Activated CD4-positive, alpha-beta T cell treated with anti-CD3 and anti-CD28 coated beads, Interleukin-2, amount 10 ng/mL, durations not matched to agents 7 days and 5 days (primary cell): ENCODE results near the gene IL34. TPM values are rescaled to one million over a fixed set of nuclear protein-coding genes. Genes with fewer than 3 reads are reported as not detected.

Experiments
- CTCF ChIA-PET: fragments of 350-600 bp; sonication (Branson Sonifier 250); formaldehyde crosslinking; loops from one replicate; lab custom pipeline; 2021; ENCODE audit warnings: antibody characterized with exemption; lab: Charles Lee
- POLR2A ChIA-PET: fragments of 350-600 bp; sonication (Branson Sonifier 250); formaldehyde crosslinking; loops from one replicate; lab custom pipeline; 2021; ENCODE audit warnings: antibody characterized with exemption; lab: Charles Lee
- DNase-seq: peaks from one replicate; pipeline ENCODE4 v3.0.0-alpha.2; 2020
- H3K27ac Mint-ChIP-seq: one replicate; pipeline ENCODE4 v1.8.0; 2021; ENCODE audit warnings: mild to moderate bottlenecking, moderate library complexity, mixed read lengths
- H3K27me3 Mint-ChIP-seq: one replicate; pipeline ENCODE4 v1.8.0; 2021; ENCODE audit warnings: mixed read lengths
- H3K36me3 Mint-ChIP-seq: one replicate; pipeline ENCODE4 v1.8.0; 2021; ENCODE audit warnings: low read depth, mixed read lengths
- H3K4me1 Mint-ChIP-seq: one replicate; pipeline ENCODE4 v1.8.0; 2021; ENCODE audit warnings: mixed read lengths
- H3K4me3 Mint-ChIP-seq: one replicate; pipeline ENCODE4 v1.8.0; 2021; ENCODE audit warnings: mild to moderate bottlenecking, moderate library complexity, mixed read lengths
- H3K9me3 Mint-ChIP-seq: one replicate; pipeline ENCODE4 v1.8.0; 2021; ENCODE audit warnings: mixed read lengths
- total RNA-seq, 2 experiments: library from RNA; stranded (reverse); gene quantifications; one replicate each; pipeline ENCODE4 v1.2.3, GENCODE V29; 2021

Gene IL34
- not detected for total RNA-seq

DNA sequence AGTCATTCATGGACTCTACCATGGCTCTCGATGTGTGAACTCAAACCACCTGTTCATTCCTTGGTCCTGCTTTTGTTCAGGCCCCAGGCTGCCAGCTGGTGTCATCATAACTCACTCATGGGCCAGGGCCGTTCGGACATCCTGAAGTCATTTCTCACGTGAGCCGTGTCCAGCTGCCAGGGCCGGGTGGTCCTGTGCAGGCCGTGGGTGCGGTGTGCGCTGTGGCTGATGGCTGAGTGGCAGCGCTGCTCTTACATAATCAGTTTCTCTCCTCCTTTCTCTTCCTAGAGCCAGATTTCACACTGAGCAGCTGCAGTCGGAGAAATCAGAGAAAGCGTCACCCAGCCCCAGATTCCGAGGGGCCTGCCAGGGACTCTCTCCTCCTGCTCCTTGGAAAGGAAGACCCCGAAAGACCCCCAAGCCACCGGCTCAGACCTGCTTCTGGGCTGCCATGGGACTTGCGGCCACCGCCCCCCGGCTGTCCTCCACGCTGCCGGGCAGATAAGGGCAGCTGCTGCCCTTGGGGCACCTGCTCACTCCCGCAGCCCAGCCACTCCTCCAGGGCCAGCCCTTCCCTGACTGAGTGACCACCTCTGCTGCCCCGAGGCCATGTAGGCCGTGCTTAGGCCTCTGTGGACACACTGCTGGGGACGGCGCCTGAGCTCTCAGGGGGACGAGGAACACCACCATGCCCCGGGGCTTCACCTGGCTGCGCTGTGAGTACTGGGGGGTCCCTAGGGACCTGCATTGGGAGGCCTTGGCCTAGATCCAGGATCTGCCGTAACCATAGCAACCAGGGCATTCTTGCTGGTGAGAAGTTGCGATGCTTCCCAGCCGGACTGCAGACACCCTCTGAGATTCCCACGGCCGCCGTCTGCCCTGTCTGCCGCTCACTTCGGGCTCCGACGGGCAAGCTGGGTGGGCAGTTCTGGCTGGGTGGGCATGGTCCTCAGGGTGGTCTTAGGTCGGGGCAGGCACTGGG lies at the start of gene IL34:
Gene IL34, plus strand, starts transcription at position 300 of the 982 bp plus-strand sequence. Its CDS starts 389 bp downstream, at position 689.
- Mint-ChIP-seq H3K9me3 (no peaks in the 10 kb centered on the region), H3K4me3 (no peak within 1 kb of the TSS), H3K36me3 (no peaks in the 10 kb centered on the region), H3K4me1 (no peaks in the 10 kb centered on the region), H3K27ac (no peak within 1 kb of the TSS), H3K27me3 (peaks cover 7% of the 10 kb centered on the region)
- POLR2A ChIA-PET: no interaction called here
- no peak for DNase-seq
- CTCF ChIA-PET: interaction anchor here (0.9 kb wide), 1 partner anchor 56 kb away, joined by 3 read pairs; no protein-coding TSS in a partner anchor

DNA sequence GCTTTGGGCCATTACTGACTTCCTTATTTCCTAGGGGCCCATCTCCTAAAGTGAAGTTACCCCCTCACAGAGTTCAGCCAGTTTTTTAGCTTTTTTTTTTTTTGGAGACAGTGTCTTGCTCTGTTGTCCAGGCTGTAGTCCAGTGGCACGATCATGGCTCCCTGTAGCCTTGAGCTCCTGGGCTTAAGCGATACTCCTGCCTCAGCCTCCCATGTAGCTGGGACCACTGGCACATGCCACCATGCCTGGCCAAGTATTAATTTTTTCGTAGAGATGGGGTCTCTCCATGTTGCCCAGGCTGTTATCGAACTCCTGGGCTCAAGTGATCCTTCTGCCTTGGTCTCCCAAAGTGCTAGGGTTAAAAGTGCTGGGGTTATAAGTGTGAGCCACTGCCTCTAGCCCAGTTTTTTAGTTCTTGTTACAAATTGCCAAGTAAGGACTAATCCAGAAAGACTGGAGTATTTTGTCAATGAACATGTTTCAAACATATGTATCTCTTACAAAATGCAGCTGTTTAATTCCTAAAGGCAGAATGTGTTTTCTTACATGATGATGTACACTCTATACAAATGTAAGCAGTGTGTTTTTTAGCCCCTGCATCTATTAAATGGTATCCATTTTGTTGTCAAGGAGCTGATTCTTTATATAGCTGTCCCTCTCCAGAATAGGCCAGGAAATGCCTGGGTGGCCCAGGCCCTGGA lies 49.1 kb upstream of the IL34 start:
- no peaks in the 10 kb centered on the region for H3K9me3 Mint-ChIP-seq
- no peak for DNase-seq
- no peaks in the 10 kb centered on the region for H3K4me1 Mint-ChIP-seq
- ChIA-PET POLR2A (no interaction called here), CTCF (interaction anchor here (0.7 kb wide), 1 partner anchor 126 kb away, joined by 3 read pairs; no protein-coding TSS in a partner anchor)
- no peak overlapping the region for H3K27ac Mint-ChIP-seq
- no peaks in the 10 kb centered on the region for H3K36me3 Mint-ChIP-seq
- peaks cover 12% of the 10 kb centered on the region for H3K27me3 Mint-ChIP-seq
- no peak overlapping the region for H3K4me3 Mint-ChIP-seq

DNA sequence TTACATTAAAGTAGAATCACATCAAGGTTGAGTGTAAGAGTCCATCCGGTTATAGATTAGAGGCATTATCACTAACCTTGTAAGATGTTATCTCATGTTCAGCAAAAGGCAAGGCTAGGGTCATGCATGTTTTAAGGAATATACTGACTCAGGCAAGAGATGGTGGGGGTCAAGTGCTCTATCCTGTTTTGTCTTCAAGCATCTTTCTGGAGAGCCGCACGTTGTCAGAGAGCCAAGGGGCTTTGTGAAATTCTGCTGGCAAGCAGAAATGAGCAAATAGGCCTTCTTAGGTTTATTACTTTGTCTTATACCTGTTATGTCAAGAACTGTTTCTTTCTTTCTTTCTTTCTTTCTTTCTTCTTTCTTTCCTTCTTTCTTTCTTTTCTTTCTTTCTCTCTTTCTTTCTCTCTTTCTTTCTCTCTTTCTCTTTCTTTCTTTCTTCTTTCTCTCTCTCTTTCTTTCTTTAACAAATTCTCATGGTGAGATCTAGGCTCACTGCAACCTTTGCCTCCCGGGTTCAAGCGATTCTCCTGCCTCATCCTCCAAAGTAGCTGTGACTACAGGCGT lies 47.3 kb upstream of the IL34 start:
- Mint-ChIP-seq H3K27me3 (peaks cover 7% of the 10 kb centered on the region), H3K4me3 (no peak overlapping the region), H3K4me1 (no peaks in the 10 kb centered on the region), H3K9me3 (no peaks in the 10 kb centered on the region), H3K36me3 (no peaks in the 10 kb centered on the region), H3K27ac (no peak overlapping the region)
- ChIA-PET POLR2A (no interaction called here), CTCF (interaction anchor here (0.6 kb wide), 1 partner anchor 105 kb away, joined by 4 read pairs; no protein-coding TSS in a partner anchor)
- DNase-seq: no peak

DNA sequence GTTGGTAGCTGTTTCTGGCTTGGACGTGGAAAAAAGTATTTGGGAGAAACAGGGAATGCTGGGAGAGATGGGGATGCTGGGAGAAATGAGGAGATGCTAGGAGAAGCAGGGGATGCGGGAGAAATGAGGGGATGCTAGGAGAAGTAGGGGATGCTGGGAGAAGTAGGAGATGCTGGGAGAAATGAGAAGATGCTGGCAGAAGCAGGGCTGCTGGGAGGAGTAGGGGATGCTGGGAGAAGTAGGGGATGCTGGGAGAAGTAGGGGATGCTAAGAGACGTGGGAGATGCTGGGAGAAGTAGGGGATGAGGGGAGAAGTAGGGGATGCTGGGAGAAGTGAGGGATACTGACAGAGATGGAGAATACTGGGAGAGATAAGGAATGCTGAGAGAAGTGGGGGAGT lies 45.6 kb upstream of the IL34 start:
- H3K27me3 Mint-ChIP-seq: peaks cover 7% of the 10 kb centered on the region
- H3K4me3 Mint-ChIP-seq: no peak overlapping the region
- H3K9me3 Mint-ChIP-seq: no peaks in the 10 kb centered on the region
- H3K27ac Mint-ChIP-seq: no peak overlapping the region
- H3K4me1 Mint-ChIP-seq: no peaks in the 10 kb centered on the region
- no peaks in the 10 kb centered on the region for H3K36me3 Mint-ChIP-seq
- DNase-seq: no peak
- CTCF ChIA-PET: no interaction called here
- POLR2A ChIA-PET: no interaction called here

DNA sequence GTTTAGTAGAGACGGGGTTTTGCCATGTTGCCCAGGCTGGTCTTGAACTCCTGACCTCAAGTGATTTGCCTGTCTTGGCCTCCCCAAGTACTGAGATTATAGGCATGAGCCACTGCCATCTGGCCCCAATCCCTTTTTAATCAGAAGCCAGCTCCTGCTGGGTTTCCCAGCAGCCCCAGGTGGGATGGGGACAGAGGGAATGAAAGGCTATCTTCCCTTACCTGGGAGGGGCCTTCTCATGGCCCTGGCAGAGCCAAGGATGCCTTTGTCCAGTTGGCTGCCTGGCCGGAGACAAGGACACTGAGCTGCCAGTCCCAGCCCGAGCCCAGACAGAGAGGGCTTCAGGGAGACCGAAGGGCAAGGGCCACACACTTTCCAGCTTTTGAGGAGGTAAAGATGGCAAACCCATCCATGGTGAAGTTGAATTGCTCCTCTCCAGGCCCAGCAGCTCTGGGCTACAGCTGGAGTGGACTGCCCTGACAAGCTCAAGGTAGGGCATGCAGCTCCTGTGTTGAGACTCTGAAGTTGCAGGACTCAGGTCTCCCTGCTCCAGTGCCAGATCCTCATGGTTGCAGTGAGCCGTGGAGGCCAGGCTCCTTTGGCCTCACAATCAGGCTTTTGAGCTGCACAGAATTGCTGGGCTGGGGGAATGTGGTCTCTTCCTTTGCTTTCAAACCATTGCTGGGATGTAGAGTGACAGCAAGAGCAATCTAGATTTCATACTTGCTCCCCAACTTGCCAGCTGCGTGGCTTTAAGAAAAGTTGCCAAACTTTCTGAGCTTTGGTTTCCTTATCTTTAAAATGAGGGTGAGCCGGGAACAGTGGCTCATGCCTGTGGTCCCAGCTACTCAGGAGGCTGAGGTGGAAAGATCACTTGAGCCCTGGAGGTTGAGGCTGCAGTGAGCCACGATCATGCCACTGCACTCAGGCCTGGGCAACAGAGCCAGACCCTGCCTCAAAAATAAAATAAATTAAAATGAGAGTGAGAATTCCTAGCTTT lies 44.5 kb upstream of the IL34 start:
- no peaks in the 10 kb centered on the region for H3K4me1 Mint-ChIP-seq
- H3K27ac Mint-ChIP-seq: no peak overlapping the region
- CTCF ChIA-PET: interaction anchor here (0.5 to 1.3 kb wide), 5 partner anchors 10 to 1297 kb away, joined by 3 read pairs; no protein-coding TSS in a partner anchor
- no peaks in the 10 kb centered on the region for H3K9me3 Mint-ChIP-seq
- H3K4me3 Mint-ChIP-seq: no peak overlapping the region
- POLR2A ChIA-PET: no interaction called here
- no peaks in the 10 kb centered on the region for H3K36me3 Mint-ChIP-seq
- H3K27me3 Mint-ChIP-seq: peaks cover 7% of the 10 kb centered on the region
- no peak for DNase-seq

DNA sequence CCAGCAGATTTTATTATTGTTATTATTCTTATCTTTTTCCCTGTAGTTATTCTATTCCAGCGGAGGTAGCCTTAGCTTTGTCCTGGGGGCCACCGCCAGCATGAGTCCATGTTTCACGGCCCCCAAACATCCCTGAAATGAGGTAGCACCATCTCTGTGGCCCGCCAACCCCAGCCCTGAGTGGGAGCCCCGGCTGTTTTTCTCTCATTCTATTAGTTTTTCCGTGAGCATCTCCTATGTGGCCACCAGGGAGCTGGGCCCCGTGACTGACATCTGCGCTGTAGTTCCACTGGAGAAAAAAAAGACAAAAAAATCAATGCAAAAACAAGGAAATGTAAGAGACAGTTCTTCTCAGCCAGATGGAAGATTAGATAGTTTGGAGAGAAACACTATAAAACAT lies 43.5 kb upstream of the IL34 start:
- Mint-ChIP-seq H3K27ac (no peak overlapping the region), H3K27me3 (peaks cover 7% of the 10 kb centered on the region), H3K4me3 (no peak overlapping the region), H3K4me1 (no peaks in the 10 kb centered on the region), H3K36me3 (no peaks in the 10 kb centered on the region), H3K9me3 (no peaks in the 10 kb centered on the region)
- DNase-seq: no peak
- POLR2A ChIA-PET: no interaction called here
- CTCF ChIA-PET: interaction anchor here (1.3 kb wide), 1 partner anchor 30 kb away, joined by 3 read pairs; no protein-coding TSS in a partner anchor

DNA sequence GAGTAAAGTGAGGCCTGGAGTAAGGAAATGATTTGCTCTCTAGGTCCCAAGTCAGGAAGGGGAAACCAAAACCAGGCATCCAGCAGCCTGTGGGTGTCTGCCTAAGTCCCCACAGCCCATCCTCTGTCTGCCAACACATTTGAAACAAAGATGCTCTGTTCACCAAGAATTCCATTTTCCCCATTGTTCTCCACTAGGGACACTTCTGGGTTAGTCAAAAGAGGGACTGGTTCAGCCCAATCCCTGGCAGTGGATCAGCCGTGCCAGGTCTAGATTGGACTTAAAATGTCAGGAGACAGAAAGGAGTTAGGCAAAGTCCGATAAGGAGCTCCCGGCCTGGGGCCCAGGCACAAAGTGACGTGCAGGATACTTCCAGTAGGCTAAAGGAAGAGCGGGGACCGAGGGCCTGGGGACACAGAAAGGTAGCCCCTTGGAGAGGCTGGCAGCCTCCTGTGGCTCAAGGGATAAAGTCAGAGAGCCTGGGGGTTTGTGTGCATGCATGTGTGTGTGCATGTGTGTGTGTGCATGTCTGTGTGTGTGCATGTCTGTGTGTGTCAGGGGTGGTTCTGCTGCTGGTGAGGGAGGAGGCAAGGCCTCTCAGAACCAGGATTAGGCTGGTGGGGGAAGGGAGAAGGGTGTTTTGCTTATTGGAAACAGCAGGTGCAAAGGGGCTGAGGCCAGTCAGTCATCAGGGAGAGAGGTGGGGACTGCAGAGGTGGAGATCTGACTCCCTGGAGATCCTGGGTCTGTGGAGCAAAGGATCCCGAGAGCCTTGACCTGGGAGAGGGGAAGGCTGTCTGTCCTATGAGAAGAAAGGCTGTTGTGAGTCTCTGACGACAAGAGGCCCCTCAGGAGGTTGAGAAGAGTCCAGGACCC lies 41.7 kb upstream of the IL34 start:
- ChIA-PET CTCF (no interaction called here), POLR2A (no interaction called here)
- DNase-seq: no peak
- Mint-ChIP-seq H3K27me3 (peaks cover 7% of the 10 kb centered on the region), H3K36me3 (no peaks in the 10 kb centered on the region), H3K4me1 (no peaks in the 10 kb centered on the region), H3K9me3 (no peaks in the 10 kb centered on the region), H3K27ac (no peak overlapping the region), H3K4me3 (no peak overlapping the region)

DNA sequence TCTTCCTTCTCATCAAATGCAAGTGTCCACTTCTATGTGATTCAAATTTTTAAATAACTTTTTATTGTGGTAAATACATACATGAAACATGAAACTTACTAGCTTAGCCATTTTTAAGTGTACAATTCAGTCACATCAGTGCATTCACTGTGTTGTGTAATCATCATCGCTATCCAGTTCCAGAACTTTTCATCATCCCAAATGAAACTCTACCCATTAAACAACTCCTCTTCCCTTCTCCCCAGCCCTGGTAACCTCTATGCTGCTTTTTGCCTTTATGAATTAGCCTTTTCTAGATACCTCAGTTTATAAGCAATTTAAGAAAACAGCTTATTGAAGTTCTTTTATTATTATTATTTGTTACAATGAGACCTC lies 41.1 kb upstream of the IL34 start:
- no peak for DNase-seq
- CTCF ChIA-PET: no interaction called here
- Mint-ChIP-seq H3K36me3 (no peaks in the 10 kb centered on the region), H3K4me1 (no peaks in the 10 kb centered on the region), H3K9me3 (no peaks in the 10 kb centered on the region), H3K27me3 (peaks cover 4% of the 10 kb centered on the region), H3K4me3 (no peak overlapping the region), H3K27ac (no peak overlapping the region)
- POLR2A ChIA-PET: no interaction called here

DNA sequence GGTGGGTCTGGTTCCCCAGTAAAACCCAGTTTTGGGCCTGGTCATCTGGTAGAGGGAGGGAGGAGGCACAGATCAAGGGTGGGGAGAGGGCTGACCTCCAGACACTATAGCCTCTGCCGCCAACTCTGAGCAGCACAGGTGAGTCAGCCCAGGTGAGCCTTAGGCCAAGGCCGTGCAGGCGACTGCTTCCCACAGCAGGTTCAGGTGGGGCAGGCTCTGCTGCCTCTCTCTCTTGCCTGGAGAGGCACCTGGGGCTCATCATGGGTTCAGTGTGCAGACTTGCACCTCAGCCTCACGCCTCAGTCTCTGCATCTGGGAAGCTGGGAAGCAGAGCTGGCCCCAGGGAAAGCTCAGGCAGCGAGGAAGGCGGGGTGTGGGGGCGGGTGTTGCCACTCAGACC lies 37.8 kb upstream of the IL34 start:
- Mint-ChIP-seq H3K4me1 (no peaks in the 10 kb centered on the region), H3K9me3 (no peaks in the 10 kb centered on the region), H3K27me3 (no peaks in the 10 kb centered on the region), H3K4me3 (no peak overlapping the region), H3K36me3 (no peaks in the 10 kb centered on the region), H3K27ac (no peak overlapping the region)
- no peak for DNase-seq
- ChIA-PET POLR2A (no interaction called here), CTCF (no interaction called here)

DNA sequence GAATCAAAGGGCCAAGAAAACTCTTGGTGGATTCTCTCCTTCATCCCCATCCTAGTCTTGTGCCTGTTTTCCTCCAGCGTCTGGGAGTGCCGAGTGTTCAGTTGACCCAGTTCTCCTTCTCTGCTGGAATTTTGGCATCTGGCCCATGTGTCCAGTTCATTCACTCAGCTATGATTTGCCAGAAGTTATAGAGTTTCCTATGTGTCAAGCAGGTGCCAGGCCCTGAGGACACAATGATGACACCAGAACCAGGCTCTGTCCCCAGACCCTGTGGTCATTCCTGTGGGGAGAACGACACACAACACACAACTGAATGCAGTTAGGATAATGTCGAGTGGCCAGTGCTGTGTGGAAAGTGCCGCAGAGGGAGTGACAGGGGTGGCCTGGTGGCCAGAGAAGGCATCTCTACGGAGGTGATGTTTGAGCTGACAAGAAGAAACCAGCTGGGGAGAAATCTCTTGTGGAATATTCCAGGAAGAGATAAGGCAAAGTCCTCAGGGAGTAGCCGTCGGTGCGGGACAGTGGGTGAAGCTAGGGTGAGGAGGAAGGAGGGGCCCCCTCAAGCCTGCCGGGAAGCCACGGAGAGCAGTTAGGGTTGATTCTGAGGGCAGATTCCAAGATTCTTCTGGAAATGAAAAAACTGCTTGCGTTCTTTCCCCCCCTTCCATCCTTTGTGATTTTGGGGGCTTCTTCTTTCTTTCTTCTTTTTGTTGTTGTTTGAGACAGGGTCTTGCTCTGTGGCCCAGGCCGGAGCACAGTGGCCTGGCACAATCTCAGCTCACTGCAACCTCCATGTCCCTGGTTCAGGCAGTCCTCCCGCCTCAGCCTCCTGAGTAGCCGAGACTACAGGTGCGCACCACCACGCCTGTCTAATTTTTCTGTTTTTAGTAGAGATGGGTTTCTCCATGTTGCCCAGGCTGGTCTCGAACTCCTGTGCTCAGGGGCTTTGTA lies 35.8 kb upstream of the IL34 start:
- no peaks in the 10 kb centered on the region for H3K27me3 Mint-ChIP-seq
- no peaks in the 10 kb centered on the region for H3K36me3 Mint-ChIP-seq
- H3K4me3 Mint-ChIP-seq: no peak overlapping the region

More for the DNA sequence above, 35.8 kb upstream of the IL34 start:
- Mint-ChIP-seq H3K27ac (no peak overlapping the region), H3K4me1 (no peaks in the 10 kb centered on the region), H3K9me3 (no peaks in the 10 kb centered on the region)
- CTCF ChIA-PET: interaction anchor here (1.0 kb wide), 1 partner anchor 151 kb away, joined by 3 read pairs; no protein-coding TSS in a partner anchor
- POLR2A ChIA-PET: no interaction called here
- no peak for DNase-seq
